ENCODE measurements around the gene PABPC1L.

Gene PABPC1L

DNA sequence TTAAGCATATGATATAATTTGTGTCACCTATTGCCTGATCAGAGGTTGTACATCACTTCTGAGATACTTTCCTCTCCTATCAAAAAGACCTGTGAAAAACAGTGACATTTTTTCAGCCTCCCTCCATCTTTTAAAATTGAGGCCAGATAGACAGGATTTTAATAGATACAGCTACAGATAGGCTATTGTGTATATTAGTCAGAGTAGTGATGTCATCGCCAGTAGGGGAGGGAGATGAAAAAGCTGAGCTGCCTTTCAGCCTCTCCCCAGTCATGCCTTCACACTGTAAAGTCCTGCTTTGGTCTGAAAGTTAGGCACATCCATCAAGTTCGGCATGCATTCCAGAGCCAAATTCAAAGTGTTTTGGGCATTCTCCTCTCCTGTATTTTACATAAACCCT, 7.9 kb upstream of the PABPC1L start:
- no peak for FAIRE-seq

DNA sequence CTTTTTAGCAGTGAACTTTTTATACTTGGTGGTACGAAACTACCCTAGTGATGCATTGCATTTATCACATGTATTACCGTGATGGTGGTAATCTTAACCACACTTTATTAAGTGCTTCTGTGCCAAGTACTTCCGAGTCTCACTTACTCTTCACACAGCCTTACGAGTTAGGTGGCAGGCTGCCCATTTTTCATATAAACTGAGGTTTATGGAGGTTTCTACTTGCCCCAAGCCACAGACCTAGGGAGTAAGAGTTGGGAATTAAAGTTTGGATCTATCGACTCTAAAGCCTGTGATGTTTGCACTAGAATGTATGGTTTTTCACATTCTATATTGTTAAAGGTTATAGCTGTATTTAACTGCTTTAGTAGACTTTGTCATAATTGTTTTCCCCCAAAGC, 5.5 kb upstream of the PABPC1L start:
- no peak for FAIRE-seq

DNA sequence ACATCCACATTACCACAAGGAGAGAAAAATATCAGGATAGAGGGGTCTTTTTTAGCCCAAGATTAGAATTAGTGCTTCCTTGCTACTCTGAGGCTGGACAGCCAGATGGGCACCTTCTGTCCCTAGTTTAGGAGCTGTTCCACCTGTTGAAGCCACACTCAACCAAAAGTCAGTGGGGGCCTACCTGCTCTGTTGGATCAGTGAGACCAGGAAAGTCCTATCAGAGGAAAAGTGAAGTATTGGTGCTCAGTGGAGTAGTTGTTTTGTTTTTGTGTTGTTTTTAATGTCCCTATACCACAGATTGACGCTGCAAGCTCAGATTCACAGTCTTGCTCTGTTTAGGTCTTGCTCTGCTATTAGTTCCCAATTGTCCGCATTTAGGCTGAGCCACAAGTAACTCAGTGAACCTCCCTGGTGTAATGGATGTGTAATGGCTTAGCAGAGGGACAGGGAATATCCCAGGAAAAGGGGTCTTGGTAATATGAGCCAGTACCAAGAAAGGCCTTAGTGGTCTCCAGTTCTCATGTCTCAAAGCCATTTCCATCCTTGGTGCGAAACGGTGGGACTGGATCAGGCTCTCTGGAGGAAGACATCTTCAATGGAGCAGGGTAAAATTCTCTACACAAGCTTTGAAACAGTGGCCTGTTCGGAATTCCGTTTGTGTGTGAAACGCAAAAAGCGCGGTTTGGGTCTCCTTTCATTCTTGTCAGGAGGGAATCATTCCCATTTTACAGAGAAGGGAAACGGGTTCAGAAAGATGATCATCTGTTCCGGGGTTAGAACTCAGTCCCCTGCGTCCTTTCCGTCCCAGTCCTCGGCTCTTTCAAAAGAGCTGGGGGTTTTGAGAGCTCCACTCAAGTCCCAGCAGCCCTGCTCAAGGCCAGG, 631 bp upstream of the PABPC1L start:
- no peak for FAIRE-seq

DNA sequence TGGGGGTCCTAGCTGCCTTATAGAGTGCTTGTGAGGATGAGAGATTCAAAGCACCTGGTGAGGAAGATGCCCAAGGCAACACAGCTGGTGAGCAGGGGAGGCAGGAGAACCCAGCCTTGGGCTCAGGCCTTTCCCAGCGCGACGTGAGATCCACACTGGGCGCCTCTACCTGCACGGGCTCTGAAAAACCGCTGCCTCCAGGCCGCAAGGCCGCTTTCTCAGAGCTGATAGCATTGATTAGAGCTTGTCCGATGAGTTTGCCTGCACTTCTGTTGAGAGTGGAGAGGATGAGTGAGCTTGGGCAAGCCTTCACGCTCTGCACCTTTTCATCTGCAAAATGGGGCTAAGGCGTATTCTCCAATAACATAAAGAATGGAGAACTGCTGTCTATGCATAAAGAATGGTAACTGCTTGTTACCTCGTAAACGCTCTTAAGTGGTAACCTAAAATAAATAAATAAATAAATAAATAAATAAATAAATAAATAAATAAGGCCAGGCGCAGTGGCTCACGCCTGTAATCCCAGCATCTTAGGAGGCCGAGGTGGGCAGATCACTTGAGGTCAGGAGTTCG, 916 bp downstream of the PABPC1L start:
- no peak for FAIRE-seq

DNA sequence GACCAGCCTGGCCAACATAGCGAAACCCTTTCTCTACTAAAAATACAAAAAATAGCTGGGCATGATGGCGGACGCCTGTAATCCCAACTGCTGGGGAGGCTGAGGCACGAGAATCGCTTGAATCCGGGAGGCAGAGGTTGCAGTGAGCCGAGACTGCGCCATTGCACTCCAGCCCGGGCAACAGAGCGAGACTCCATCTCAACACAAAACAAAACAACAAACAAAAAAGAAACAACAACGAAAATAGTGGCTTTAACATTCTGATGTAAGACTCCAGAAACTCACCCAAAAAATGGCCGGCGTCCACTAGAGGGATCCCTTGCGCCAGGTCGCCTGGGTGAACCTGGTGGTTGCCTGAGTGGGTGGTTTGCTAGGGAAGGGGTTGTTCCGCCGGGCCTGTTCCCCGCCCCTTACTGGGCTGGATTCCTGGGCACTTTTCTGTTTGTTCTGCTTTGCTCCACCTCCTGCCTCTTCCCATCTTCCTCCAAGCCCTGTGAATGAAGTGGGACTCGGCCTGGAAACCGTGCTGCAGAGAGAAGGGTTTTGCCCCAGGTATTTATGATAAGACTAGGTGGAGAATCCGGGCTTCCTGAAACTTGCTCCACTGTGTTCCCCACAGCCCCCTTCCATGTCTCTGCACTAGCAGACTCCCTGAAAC, 1.5 kb downstream of the PABPC1L start:
- FAIRE-seq = peak; percentile 61

DNA sequence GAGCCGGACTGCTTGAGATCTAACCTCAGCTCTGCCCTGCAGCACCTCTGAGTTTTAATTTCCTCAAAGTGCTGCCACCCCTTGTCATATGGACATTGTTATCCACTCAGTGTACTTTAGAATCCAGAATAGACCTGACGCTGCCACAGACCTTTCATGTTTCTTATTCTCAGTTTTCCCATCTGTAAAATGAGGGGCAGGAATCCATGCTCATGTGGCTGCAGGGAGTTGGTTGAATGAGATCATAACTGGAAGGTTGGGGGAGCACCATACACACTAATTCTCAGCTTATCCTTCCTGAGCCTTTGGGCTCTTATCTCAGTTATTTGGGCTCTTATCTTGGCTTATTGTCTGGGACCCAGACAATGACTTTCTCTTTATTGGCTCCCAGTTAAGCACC, 2.3 kb downstream of the PABPC1L start:
- no peak for FAIRE-seq

DNA sequence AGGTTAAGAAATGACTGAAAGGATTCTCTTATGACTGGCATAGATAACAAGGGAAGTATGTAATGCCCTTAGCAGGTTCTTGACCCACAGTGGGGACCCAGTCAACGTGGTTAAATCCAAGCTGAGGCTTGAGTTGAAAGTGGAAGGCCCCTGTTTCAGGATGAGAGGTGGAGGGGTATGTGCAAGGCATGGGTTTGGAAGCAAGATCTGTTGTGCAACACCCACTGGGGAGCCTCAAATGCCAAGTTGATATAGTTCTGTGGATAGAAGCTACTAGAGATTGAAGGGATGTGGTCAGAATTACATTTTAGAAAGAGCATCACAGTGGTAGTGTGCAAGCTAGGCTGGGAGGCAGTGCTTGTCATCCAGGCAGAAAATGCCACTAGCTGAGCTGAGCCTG, 5.1 kb downstream of the PABPC1L start:
- no peak for FAIRE-seq

DNA sequence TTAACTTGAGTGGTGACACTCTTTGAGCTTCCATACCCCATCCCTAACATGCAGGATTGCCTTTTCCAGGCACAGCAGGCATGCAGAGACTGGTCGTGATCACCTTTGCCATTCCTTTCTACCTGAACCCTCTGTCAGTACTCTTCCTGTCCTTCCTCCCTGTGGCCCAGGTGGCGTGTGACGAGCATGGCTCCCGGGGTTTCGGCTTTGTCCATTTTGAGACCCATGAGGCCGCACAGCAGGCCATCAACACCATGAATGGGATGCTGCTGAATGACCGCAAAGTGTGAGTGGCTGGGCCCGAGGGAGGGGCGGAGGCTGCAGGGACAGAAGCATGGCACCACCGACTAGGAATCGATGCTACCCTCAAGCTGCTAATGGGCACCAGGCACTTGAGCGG, 6.7 kb downstream of the PABPC1L start:
- FAIRE-seq = no peak

DNA sequence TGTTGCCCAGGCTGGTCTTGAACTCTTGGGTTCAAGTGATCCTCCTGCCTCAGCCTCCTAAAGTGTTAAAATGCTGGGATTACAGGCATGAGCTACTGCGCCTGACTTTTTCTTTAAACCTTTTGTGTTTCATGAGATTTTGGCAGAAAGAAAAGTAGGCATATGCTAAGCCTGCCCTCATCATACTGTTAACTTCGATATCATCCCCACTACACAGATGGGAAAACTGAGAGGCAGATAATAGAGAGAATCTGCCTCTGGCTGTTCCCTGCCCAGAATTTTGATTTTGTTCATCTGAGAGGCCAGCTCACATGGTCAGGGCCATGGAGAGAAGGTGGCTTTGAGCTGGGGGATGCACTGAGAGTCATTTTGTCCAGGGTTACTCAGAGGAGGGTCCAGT, 7.5 kb downstream of the PABPC1L start:
- no peak for FAIRE-seq

DNA sequence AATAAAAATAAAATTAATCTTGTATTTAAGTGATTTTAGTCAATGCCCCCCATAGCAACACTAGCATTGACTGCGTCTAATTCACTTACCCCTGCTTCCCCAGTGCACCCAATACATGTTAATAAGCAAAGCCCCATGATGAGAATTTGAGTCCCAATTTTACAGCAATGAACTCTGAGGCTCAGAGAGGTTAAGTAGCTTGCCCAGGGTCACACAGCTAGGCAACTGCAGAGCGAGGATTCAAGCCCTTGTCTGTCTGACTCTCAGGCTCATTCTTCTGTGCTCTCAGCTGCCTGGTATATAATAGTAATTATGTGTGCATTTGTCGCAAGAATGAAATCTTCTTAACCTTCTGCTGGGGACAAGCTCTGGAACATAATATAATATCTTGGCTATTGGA, 8.5 kb downstream of the PABPC1L start:
- FAIRE-seq = no peak

DNA sequence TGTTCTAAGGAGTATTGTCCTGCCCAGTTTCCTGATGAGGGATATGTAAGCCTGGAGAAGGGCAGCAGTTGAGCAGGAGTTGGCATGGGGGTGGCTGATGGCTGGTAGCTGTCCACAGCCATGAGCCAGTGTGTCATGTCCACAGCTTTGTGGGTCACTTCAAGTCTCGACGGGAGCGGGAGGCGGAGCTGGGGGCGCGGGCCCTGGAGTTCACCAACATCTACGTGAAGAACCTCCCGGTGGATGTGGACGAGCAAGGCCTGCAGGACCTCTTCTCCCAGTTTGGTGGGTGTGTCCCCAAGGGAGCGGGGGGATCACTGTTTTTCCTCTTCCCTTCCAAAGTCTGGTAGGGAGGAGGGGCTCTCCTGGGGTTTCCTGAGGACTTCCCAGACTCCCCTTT, 8.9 kb downstream of the PABPC1L start:
- FAIRE-seq = no peak

DNA sequence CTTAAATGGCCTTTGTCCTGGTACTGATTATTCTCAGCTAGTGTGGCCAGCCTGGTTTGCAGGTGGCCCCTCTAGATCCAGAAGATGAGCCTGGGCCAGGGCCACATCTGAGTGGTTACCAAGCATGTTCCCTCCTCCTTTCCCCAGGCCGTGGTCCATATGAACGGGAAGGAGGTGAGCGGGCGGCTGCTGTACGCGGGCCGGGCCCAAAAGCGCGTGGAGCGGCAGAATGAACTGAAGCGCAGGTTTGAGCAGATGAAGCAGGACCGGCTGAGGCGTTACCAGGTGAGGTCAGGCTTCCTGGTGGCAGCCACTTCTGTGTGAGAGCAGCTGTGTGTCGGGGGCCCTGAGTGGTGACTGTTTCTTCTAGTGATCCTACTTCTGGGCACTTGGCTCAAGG, 11.6 kb downstream of the PABPC1L start:
- FAIRE-seq = no peak

DNA sequence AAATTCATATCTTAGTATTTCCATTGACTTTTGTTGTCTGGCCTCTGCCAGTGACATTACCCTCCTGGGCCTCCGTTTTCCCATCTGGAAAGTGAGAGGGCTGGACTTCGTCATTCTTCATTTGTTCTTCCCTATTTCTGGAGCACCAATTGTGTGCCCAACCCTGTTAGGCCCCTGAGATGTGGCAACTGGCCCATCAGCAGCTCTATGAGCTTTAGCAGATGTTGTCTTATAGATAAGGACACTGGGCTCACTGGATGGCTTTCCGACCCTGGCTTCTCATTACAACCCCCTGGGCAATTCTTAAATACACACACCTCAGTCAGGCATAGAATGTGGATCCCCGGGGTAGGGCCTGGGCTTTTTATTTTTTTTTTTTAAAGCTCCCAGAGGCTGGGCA, 14.7 kb downstream of the PABPC1L start:
- no peak for FAIRE-seq

DNA sequence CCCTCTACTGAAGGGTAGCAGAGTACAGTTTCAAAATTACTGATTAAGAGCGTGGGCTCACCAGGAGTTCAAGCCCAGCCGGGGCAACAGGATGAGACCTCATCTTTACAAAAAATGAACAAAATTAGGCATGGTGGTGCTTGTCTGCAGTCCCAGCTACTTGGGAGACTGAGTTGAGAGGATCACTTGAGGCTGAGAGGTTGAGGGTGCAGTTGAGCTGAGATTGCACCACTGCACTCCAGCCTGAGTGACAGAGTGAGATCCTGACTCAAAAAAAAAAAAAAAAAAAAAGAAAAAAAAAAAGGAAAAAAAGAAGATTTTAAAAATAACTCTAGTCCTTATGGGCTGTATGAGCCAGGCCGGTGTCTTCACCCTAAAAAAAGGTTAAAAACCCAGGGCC, 18.7 kb downstream of the PABPC1L start:
- FAIRE-seq = no peak

DNA sequence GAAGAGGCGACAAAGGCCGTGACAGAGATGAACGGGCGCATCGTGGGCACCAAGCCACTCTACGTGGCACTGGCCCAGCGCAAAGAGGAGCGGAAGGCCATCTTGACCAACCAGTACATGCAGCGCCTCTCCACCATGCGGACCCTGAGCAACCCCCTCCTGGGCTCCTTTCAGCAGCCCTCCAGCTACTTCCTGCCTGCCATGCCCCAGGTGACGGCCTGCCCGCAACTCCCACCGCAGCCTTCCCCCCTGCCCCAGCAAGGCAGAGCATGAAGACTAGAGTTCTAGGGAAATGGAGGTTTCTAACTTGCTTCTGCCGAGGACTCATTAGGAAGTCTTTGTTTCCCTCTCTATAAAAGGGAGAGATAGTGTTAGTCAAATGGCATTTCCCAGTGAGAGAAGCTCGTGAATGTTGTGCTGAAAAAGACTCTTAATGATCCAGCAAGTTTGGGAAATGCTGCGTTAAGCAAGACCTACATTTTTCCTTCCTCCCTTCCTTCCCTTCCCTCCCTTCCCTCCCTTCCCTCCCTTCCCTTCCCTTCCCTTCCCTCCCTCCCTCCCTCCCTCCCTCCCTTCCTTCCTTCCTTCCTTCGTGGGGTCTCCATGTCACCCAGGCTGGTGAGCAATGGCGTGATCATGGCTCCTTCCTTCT, 20.8 kb downstream of the PABPC1L start:
- FAIRE-seq = no peak

DNA sequence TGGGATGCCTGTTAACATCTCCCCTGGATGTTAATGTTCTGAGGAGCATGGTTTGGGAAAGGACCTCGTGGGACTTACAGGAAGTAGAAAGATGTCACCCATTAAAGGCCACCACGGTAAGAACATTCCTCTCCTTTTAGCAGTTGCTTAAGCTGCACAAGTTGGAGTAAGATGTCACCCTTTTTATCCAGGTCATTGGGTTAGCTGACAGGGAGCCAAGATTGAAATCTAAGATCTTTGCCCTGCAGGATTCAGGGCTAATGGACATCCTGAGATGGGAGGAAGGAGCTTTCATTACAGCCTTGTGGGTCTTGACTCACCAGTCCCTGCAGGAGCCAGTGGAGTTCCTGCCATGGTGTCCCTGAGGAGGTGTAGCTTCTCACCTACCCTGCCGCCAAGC, 22.1 kb downstream of the PABPC1L start:
- FAIRE-seq = no peak

DNA sequence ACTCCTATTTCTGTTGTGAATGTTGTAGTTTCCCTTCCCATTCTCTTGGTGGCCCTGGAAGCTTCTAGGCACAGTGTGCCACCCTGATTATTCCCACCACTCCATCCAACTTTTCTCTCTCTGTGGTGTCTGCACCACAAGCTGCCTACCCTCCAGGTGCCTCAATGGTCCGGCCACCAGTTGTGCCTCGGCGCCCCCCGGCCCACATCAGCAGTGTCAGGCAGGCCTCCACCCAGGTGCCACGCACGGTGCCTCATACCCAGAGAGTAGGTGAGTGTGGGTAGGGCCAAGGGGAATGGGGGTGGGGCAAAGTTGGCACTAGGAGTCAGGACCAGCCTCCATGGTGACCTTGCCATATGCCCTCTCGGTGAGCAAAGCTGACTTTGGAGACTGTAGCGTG, 23.1 kb downstream of the PABPC1L start:
- no peak for FAIRE-seq

DNA sequence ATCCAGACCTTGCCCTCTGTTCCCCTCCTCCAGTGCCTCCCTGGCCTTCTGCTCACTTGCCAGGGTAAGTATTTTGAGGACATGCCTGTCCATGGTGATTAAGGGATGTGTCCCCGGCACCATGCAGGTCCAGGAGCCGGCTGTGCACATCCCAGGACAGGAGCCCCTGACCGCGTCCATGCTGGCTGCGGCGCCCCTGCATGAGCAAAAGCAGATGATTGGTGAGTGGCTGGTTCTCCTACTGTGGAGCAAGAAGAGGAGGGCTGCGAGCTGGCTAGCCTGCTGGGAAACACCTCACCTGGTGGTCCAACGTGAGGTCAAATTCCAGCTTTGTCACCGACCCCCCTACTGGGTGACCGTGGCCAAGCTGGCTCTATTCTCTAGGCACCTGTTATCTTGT, 26.6 kb downstream of the PABPC1L start:
- FAIRE-seq = no peak

DNA sequence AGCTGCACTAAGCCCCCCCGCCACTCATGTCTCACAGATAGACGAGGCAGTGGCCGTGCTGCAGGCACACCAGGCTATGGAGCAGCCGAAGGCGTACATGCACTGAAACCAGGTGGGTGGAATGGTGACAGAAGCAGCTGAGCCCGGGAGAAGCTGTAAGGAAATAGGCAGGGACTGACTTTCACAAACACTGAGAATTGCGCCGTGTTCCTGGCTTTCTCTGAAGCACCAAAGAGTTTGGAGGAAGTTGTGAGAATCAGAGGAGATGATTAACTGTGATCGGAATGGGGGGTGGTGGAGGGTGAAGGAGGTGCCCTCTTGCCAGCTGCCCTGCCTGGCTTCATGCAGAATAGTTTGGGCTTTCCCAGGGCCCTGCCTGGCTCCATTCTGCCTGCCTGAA, 28.8 kb downstream of the PABPC1L start:
- FAIRE-seq = no peak

DNA sequence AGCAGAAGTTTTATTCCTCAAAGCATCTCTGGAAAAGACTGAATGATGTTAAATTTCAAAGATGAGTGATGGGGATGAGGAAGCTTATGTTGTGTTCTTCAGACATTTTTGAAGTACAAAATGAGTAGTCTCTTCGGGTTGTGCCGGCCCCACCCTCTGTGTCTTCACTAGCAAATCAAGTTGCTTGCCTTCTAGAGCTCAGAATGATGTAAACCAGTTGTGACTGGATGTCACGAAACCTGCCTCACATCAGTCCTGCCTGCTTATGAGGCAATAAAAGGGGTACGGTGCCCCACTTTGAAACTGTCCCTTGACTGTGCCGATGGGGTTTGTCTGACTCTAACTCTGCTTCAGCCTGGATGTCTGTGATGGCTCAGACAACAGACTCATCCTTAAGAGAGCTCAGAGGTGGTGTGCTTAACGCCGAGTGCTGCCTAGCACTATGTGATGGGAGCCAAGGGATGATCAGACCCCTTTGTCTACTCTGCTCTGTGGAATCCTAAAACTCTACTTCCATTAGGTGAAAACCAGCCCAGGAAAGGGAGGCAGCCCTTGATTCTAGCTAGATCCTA, 31.3 kb downstream of the PABPC1L start:
- no peak for FAIRE-seq

DNA sequence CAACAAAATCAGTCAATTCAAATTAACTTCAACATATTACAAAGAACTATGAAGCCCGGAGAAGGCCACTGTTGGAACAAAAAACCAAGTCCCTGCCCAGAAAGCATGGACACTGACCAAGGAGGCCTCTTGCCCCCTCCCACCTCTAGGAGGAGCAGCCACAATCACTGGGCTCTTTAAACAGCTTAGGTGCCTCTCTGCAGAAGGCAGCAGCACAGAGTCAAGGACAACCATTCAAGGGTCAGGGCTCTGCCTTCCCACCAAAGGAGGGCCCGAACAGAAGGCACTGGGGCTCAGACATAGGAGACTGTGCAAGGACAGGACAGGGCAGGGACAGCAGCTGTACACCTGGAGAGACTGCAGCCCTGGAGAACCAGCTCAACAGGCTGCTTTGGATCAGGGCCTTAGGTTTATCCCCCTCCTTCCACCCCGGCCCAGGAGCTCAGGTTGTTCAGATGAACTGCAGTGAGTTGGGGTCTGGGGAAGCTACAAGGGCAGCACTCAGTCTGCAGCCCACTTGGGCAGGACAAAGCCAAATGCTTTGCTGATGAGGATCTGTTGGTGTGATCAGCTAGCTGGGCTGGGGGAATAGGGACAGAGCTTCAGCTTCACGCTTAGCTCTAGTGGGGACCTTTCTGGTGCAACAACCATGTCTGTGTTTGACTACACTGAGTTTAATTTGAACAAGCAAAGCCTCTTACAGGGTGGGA, 32.6 kb downstream of the PABPC1L start:
- FAIRE-seq = no peak

DNA sequence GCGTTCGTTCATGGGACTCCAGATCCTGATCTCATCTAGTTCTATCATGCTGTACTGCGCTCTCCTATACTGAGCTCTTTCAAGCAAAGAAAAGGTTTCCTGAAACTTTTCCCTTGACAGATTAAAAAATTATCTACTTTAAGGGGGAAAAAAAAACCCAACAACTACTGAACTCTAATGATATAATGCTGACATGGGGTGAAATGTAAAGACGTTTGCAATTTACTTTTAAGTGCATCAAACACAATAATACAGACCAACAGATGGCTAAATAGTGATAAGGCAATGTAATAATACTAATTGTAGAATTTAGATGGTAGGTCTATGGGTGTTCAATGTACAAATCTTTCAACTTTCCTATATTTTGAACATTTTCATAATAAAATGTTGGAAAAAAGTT, 34.0 kb downstream of the PABPC1L start:
- FAIRE-seq = no peak

DNA sequence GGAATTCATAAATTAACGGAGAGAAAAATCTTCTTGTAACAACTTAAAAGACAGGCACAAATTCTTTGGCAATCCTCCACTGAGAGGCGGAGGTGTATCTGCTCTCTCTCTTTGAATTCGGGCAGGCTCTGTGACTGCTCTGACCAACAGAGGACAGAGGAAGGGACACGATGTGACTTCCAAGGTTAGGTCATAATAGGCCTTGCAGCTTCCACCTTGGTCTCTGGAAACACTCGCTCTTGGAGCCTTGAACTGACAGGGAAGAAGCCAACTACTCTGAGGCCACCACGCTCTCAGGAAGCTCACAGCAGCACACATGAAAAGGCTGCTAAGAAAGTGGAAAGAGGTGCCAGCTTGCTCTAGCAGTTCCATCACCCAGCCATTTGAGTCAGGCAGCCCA, 35.4 kb downstream of the PABPC1L start:
- FAIRE-seq = no peak

All from A204.1 (cell line).